ENCODE measurements around the gene ABCB7.
"Not testable (repeated sequence)": the region's sequence is repeated elsewhere in the genome, so short reads cannot be mapped to it uniquely, and the experiment has no call there.

ABCB7 gene

DNA sequence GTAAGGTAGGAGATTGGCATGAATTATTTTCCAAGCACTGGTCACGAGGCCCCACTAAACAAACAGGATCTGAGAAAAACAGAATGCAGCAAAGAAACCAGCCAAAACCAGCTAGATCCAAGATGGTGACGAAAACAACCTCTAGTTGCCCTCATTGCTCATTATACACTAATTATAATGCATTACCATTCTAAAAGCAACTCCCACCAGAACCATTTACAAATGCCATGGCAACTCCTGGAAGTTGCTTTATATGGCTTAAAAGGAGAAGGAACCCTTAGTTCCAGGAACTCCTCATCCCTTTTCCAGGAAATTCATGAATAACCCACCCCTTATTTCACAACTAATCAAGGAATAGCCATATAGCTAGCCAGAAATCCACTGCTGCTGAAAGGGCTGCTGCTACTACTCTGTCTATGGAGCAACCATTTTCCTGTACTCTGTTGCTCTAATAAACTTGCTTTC is 69.3 kb downstream of the ABCB7 start:
- DNase-seq, result no peak

DNA sequence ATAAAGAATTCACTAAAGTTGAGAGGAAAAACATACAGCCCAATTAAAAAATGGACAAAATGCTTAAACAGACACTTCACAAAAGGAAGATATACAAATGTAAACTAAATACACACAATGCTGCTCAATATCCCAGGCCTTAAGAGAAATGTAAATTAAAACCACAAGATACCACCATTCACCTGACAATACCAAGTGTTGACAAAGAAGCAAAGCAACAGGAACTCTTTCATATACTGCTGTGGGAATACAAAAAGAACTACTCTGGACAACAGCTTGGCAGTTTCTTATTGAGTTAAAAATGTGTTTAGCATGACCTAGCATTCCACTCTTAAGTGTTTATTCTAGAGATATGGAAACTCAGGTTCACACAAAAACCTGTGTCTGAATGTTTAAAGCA is 71.3 kb downstream of the ABCB7 start:
- DNase-seq, result no peak

DNA sequence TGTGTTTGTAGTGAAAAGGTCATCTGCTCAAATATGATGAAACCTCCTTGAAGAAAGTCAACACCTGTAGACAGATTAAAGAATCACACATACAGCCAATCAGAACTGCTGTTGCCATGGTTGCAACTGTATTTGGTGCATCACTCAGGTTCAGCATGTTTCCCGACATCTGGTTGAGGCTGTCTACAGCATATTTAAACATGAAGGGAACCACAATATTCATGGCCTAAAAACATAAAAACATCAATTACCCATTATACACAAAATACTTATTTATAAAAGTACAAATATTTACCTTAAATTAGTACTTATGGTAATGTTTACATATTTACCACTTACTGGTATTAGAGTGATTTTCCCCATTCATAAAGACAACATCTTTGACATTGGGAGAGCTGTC is 79.7 kb downstream of the ABCB7 start:
- DNase-seq, result peak in 1 of 2 experiments; percentile 1

GRCh38 chrX:75074475-75074874 is 81.6 kb downstream of the ABCB7 start:
- DNase-seq, result no peak

- no peak for DNase-seq
Observed at GRCh38 chrX:75071334-75071733, 84.7 kb downstream of the ABCB7 start.

DNA sequence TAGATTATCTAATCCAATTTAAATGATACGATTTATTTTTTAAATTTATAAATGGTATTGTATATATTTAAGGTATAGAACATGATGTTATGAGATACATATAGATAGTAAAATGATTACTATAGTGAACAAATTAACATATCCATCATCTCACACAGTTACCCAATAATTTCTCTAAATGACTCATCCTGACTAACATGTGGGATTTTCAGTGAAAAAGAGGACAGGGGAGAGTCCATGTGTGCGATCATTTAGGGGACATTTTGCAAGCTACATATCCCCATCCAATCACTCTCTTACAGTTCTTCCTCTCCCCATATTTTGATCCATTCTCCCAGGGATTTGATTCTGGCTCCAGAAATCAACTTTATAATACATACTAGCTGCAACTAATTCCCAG is 88.2 kb downstream of the ABCB7 start:
- DNase-seq, result no peak

- DNase-seq, result no peak
Observed at GRCh38 chrX:75061701-75062100, 94.4 kb downstream of the ABCB7 start.

GRCh38 chrX:75051047-75051446 is 105.0 kb downstream of the ABCB7 start:
- DNase-seq, result no peak

DNA sequence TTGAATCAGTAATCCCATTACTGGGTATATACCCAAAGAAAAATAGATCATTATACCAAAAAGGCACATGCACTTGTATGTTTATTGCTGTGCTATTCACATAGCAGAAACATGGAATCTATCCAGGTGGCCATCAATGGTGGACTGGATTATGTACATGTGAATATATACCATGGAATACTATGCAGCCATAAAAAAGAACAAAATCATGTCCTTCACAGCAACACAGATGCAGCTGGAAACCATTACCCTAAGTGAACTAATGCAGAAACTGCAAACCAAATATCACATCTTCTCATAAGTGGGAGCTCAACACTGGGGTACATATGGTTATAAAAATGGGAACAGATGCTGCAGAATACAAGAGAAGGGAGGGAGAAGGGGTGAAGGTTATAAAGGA is 110.7 kb downstream of the ABCB7 start:
- DNase-seq, result no peak

- DNase-seq, result not testable (repeated sequence)
Observed at GRCh38 chrX:75044142-75044541, 111.9 kb downstream of the ABCB7 start.

DNA sequence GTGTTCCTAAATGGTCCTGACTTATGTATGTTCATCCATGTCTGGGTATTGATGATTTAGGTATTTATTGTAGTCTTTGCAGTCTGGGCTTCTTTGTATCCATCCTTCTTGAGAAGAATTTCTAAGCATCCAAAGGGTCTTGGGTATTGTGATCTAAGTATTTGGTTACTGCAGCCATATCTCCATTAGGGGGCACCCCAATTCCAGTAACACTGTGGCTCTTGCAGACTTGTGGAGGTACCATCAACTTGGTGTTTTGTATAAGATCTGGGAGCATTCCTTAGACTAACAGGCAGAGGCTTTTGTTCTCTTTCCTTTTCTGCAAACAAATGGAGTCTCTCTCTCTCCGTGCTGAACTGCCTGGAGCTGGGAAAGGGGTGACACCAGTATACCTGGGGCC is 117.2 kb downstream of the ABCB7 start:
- no peak for DNase-seq

Data from NCI-H1930 (cell line).